Panc1 (cell line): ENCODE data around the gene PPP6C. TPM values are rescaled to one million over a fixed set of nuclear protein-coding genes. Genes with fewer than 3 reads are reported as not detected.

Experiments
- ATAC-seq: fragments of 200-7000 bp; cut with Tn5 transposase; 2 replicates; pipeline ENCODE4 v1.9.1; 2020; ENCODE audit warnings: mild to moderate bottlenecking, moderate library complexity
- Bru-seq: library from RNA; stranded (reverse); fragments of 400-500 nt; gene quantifications from one replicate; lab custom pipeline; 2021; lab: Mats Ljungman, UMichigan
- BruChase-seq, 2 experiments: library from RNA; stranded (reverse); fragments of 400-500 nt; gene quantifications; one replicate each; lab custom pipeline; 2021; lab: Mats Ljungman, UMichigan
- BruUV-seq: library from RNA; stranded (reverse); fragments of 400-500 nt; replicated peaks from 2 replicates; lab custom pipeline; 2021; lab: Mats Ljungman, UMichigan
- CTCF ChIA-PET: fragments of 300-600 bp; sonication (Branson Sonifier 250); formaldehyde crosslinking; loops from one replicate; lab custom pipeline; 2022; ENCODE audit warnings: antibody characterized with exemption; lab: Charles Lee
- POLR2A ChIA-PET: fragments of 300-600 bp; sonication (Branson Sonifier 250); formaldehyde crosslinking; loops from one replicate; lab custom pipeline; 2022; ENCODE audit warnings: antibody characterized with exemption; lab: Charles Lee
- DNase-seq: peaks from one replicate; pipeline ENCODE4 v3.0.0-alpha.2; 2010; ENCODE audit warnings: low read depth, low spot score
- H3K27ac ChIP-seq: 2 replicates; pipeline ENCODE4 v1.5.1; 2011; ENCODE audit warnings: mild to moderate bottlenecking, low read length, inconsistent platforms
- H3K27me3 ChIP-seq: fragments of 200-500 bp; sonication (Bioruptor generic); 2 replicates; pipeline ENCODE4 v1.6.0; 2014; ENCODE audit warnings: low read length, inconsistent platforms; ENCODE audit not compliant: control insufficient read depth, insufficient read depth
- H3K36me3 ChIP-seq: fragments of 200-500 bp; sonication (Bioruptor generic); 2 replicates; pipeline ENCODE4 v1.5.1; 2014; ENCODE audit warnings: inconsistent platforms, mild to moderate bottlenecking, low read length, moderate library complexity; ENCODE audit not compliant: control insufficient read depth, insufficient read depth
- H3K4me1 ChIP-seq: 2 replicates; pipeline ENCODE4 v1.5.1; 2011; ENCODE audit warnings: inconsistent platforms, mild to moderate bottlenecking, low read length, moderate library complexity; ENCODE audit not compliant: control insufficient read depth, insufficient read depth
- H3K4me3 ChIP-seq, 2 experiments: 2 replicates each; pipeline ENCODE4 v1.5.1; 2011 to 2012; ENCODE audit warnings: low read depth in 2 of 2, low read length in 2 of 2, mild to moderate bottlenecking in 2 of 2, inconsistent platforms in 1 of 2, moderate library complexity in 1 of 2
- H3K9me3 ChIP-seq: fragments of 200-500 bp; sonication (Bioruptor generic); 2 replicates; pipeline ENCODE4 v1.5.1; 2014; ENCODE audit warnings: low read depth, mild to moderate bottlenecking, inconsistent platforms, low read length, moderate library complexity; ENCODE audit not compliant: control insufficient read depth, insufficient read depth
- POLR2AphosphoS5 ChIP-seq: IDR thresholded peaks from 2 replicates; pipeline ENCODE4 v1.6.1; 2012; ENCODE audit warnings: mild to moderate bottlenecking, low read depth, low read length, moderate library complexity
- REST ChIP-seq, 2 experiments: IDR thresholded peaks; 2 replicates each; pipeline ENCODE4 v1.6.1; 2011 to 2012; ENCODE audit warnings: low read depth in 2 of 2, control low read depth in 1 of 2, low read length in 1 of 2, mild to moderate bottlenecking in 1 of 2, moderate library complexity in 1 of 2; ENCODE audit not compliant: insufficient read depth in 1 of 2
- SIN3A ChIP-seq: IDR thresholded peaks from 2 replicates; pipeline ENCODE4 v1.6.1; 2012; ENCODE audit warnings: low read depth, mild to moderate bottlenecking, low read length, moderate library complexity, borderline replicate concordance; ENCODE audit not compliant: insufficient read depth
- TCF7L2 ChIP-seq: IDR thresholded peaks from 2 replicates; pipeline ENCODE4 v1.6.1; 2011; ENCODE audit warnings: mild to moderate bottlenecking, low read depth, low read length, inconsistent platforms
- in situ Hi-C: cut with HindIII; loops from 2 replicates; pipeline ENCODE4 v1.10.0; 2016; ENCODE audit warnings: low sequenced_read_pairs, low pct_unique_long_range_greater_than_20kb
- intact Hi-C: fragments of 100-400 bp; cut with micrococcal nuclease; formaldehyde crosslinking; loops from one replicate; pipeline ENCODE4 v1.10.0; 2022; ENCODE audit not compliant: unreplicated experiment
- long read RNA-seq: library from polyadenylated mRNA; unstranded; transcript quantifications from one replicate; pipeline ENCODE4 v2.0.0, GENCODE V29; 2021; ENCODE audit not compliant: unreplicated experiment
- polyA plus RNA-seq: library from polyadenylated mRNA; unstranded; fragments of >200 nt; gene quantifications from one replicate; pipeline ENCODE4 v1.2.1, GENCODE V29; 2012; ENCODE audit warnings: missing spikeins; ENCODE audit not compliant: insufficient read length
- total RNA-seq: library from RNA; stranded (reverse); gene quantifications from one replicate; pipeline ENCODE4 v1.2.1, GENCODE V29; 2021; ENCODE audit not compliant: unreplicated experiment
- TF ChIP-seq, protein P1 (sequence below): fragments of 450-650 bp; IDR thresholded peaks from 2 replicates; pipeline ENCODE4 v1.5.1; 2017; ENCODE audit warnings: mild to moderate bottlenecking

Gene PPP6C
- total RNA-seq (27.3 TPM), Bru-seq, nascent RNA (percentile 71 among the genes with signal in this experiment), BruChase-seq, experiment 1, labeled RNA remaining after a 2-hour chase (percentile 73 among the genes with signal in this experiment), BruChase-seq, experiment 2, labeled RNA remaining after a 6-hour chase (percentile 86 among the genes with signal in this experiment)
- polyA plus RNA-seq = 19.0 TPM
- long read RNA-seq, full-length matches to known transcripts = 37 of 44 reads
- long read RNA-seq, partial matches to known transcripts = 2 of 44 reads
- long read RNA-seq, other reads (novel, unspliced or antisense) = 5 of 44 reads

DNA sequence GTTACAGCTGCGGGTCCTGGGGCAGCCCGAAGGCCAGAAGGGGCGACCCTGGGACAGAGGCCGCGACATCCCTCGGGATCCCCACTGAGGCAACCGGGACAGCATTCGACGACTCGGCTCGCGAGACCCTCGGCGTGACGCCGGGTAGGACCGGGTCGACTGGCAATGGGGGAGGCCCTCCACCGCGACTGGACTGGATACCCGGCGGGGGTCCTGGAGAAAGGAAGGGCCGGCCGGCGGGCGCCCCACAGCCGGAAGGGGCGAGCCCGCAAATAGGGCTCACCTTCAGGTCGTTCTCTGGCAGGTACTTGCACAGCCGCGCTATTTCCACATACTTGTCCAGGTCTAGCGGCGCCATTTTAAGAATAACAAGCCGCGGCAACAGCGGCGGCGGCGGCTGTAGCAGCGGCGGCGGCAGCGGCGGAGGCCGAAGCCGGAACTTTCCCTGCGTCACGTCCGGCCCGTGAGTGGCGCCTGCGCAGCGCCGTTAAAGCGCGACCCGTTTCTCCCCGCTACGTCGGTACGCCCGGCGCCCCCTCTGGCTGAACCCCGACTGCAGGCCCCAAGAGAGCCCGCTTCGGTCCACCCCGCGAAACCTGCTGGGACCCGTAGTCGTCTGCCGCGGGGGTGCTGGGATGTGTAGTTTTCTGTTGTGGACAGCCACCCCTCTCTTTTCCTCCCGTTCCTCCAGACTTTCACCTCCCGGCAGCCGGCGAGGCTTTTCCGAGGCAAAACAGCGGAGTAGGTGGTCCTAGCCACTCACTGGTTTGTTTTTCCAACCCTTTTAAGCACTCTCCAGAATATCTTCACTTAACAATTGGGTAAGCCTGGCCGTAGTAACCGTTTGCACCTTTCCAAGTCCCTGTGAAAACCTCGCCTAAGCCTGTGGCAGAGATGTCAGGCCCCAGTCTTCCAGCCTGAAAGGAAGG is at the start of gene PPP6C:
Gene PPP6C (minus strand): TSS at position 443 of the 929 bp plus-strand sequence. CDS start 85 bp downstream, at position 358.
- intact Hi-C loops = no loop called here
- in situ Hi-C loops = no loop called here
- POLR2A ChIA-PET = no interaction called here

DNA sequence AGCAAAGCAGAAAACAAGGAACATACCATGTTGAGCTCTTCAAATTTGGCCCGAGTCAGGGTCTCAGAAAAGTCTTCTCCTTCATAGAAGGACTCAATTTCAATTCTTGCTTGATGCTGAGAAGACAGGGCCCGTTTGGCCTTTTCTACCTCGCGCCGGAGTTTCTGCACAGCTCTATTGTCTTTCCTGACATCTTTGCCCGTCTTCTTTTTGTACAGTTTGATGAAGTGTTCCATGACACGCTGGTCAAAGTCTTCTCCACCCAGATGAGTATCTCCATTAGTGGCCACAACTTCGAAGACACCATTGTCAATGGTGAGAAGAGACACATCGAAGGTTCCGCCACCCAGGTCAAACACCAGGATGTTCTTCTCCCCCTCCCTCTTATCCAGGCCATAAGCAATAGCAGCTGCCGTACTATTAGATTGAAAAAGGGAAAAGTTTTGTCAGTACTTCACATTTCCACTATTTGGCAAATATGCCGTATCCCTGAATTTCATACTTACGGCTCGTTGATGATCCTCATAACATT is 49.4 kb upstream of the PPP6C start:
- H3K27me3 ChIP-seq = no peaks in the 10 kb centered on the region
- peaks cover 45% of the 10 kb centered on the region for H3K4me1 ChIP-seq
- no peak for ATAC-seq
- no peak for TF ChIP-seq REST (IDR thresholded peaks at IDR 0.05; ENCODE audit: insufficient read depth in 1 of 2, low read depth in 2 of 2, low read length in 1 of 2)
- TF ChIP-seq, protein P1, sequence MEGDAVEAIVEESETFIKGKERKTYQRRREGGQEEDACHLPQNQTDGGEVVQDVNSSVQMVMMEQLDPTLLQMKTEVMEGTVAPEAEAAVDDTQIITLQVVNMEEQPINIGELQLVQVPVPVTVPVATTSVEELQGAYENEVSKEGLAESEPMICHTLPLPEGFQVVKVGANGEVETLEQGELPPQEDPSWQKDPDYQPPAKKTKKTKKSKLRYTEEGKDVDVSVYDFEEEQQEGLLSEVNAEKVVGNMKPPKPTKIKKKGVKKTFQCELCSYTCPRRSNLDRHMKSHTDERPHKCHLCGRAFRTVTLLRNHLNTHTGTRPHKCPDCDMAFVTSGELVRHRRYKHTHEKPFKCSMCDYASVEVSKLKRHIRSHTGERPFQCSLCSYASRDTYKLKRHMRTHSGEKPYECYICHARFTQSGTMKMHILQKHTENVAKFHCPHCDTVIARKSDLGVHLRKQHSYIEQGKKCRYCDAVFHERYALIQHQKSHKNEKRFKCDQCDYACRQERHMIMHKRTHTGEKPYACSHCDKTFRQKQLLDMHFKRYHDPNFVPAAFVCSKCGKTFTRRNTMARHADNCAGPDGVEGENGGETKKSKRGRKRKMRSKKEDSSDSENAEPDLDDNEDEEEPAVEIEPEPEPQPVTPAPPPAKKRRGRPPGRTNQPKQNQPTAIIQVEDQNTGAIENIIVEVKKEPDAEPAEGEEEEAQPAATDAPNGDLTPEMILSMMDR = no peak
- TF ChIP-seq SIN3A = no peak
- TF ChIP-seq POLR2AphosphoS5 = no peak
- no peak for TF ChIP-seq TCF7L2
- H3K27ac ChIP-seq = peak overlapping the region; percentile 89
- ChIA-PET POLR2A (no interaction called here), CTCF (no interaction called here)
- BruUV-seq = no TSS peak
- DNase-seq = no peak
- in situ Hi-C loops (no loop called here), intact Hi-C loops (no loop called here)
- peak overlapping the region; percentile 89 to 95 for H3K4me3 ChIP-seq
- peaks cover 37% of the 10 kb centered on the region for H3K36me3 ChIP-seq
- H3K9me3 ChIP-seq = no peaks in the 10 kb centered on the region

More for the DNA sequence above, at the start of gene PPP6C:
- DNase-seq (peak; percentile 67), ATAC-seq (peak; percentile 99)
- Histone ChIP-seq H3K9me3 (no peaks in the 10 kb centered on the region), H3K27ac (peak within 1 kb of the TSS; percentile 91), H3K4me1 (no peaks in the 10 kb centered on the region), H3K4me3 (peak within 1 kb of the TSS; percentile 89 to 93), H3K27me3 (no peaks in the 10 kb centered on the region), H3K36me3 (peaks cover 4% of the 10 kb centered on the region; the same call in 1 of the 2 replicates)
- no TSS peak for BruUV-seq
- TF ChIP-seq, protein P1 = peak; percentile 79
- peak; percentile 82 for TF ChIP-seq POLR2AphosphoS5
- peak; percentile 1; the same call in 1 of the 2 replicates for TF ChIP-seq SIN3A
- no peak for TF ChIP-seq TCF7L2
- CTCF ChIA-PET = no interaction called here
